KMS-11 (cell line): Measurements from ENCODE around the gene PLXDC2.

Source experiments
- H2AFZ ChIP-seq: fragments of 200-600 bp; sonication (generic); 2 replicates; pipeline ENCODE4 v1.6.1; 2016; ENCODE audit warnings: antibody characterized with exemption, mixed run types, low read depth
- H3K27ac ChIP-seq: fragments of 200-600 bp; sonication (generic); 2 replicates; pipeline ENCODE4 v1.6.1; 2016; ENCODE audit warnings: mild to moderate bottlenecking, mixed run types
- H3K27me3 ChIP-seq: fragments of 200-600 bp; sonication (generic); 2 replicates; pipeline ENCODE4 v1.6.1; 2017; ENCODE audit warnings: mild to moderate bottlenecking, low read depth, mixed run types, moderate library complexity; ENCODE audit not compliant: insufficient read depth
- H3K36me3 ChIP-seq: fragments of 200-600 bp; sonication (generic); 2 replicates; pipeline ENCODE4 v1.6.1; 2017; ENCODE audit warnings: mild to moderate bottlenecking, mixed run types; ENCODE audit not compliant: insufficient read depth
- H3K4me1 ChIP-seq: fragments of 200-600 bp; sonication (generic); 2 replicates; pipeline ENCODE4 v1.6.1; 2016; ENCODE audit warnings: mild to moderate bottlenecking, low read depth, mixed run types; ENCODE audit not compliant: poor library complexity, severe bottlenecking
- H3K4me2 ChIP-seq: fragments of 200-600 bp; sonication (generic); 2 replicates; pipeline ENCODE4 v1.7.0; 2016; ENCODE audit warnings: mild to moderate bottlenecking, mixed run types
- H3K4me3 ChIP-seq: fragments of 200-600 bp; sonication (generic); IDR thresholded peaks from 2 replicates; pipeline ENCODE4 v1.6.1; 2017; ENCODE audit warnings: low read depth, low read length, mixed read lengths; ENCODE audit not compliant: insufficient read depth
- H3K79me2 ChIP-seq: fragments of 200-600 bp; sonication (generic); 2 replicates; pipeline ENCODE4 v1.6.1; 2016; ENCODE audit warnings: low read depth, mixed run types; ENCODE audit not compliant: insufficient read depth
- H3K9ac ChIP-seq: fragments of 200-600 bp; sonication (generic); 2 replicates; pipeline ENCODE4 v1.6.1; 2016; ENCODE audit warnings: mild to moderate bottlenecking, mixed run types
- H4K20me1 ChIP-seq: fragments of 200-600 bp; sonication (generic); 2 replicates; pipeline ENCODE4 v1.6.1; 2016; ENCODE audit warnings: mild to moderate bottlenecking, mixed run types; ENCODE audit not compliant: insufficient read depth
- TF ChIP-seq, protein P1 (sequence below): fragments of 200-600 bp; sonication (generic); conservative IDR thresholded peaks from 2 replicates; pipeline ENCODE4 v1.6.1; 2017; ENCODE audit warnings: low read depth, mild to moderate bottlenecking, antibody characterized with exemption, low read length, moderate library complexity, mixed read lengths

Gene PLXDC2

DNA sequence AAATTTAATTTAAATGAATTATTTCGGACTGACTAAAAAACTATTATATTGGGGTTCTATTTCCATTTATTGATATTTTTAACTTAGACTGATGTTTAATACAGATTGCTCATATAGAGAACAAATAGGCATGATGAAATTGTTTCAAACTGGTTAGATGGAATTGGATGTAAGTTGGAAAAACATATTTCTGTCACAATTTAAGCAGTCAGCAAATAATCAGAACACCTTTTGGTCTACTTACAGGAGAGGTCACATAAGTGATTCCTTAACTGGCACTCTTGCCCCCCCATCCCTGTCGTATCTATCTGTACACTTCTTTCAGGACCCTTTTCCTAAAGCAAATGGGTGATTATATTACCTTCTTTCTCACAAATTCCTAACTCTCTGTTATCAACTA lies 138.4 kb downstream of the PLXDC2 start:
- H3K79me2 ChIP-seq, result no peaks in the 10 kb centered on the region
- H3K36me3 ChIP-seq, result no peaks in the 10 kb centered on the region
- no peak overlapping the region for H2AFZ ChIP-seq
- H4K20me1 ChIP-seq, result no peaks in the 10 kb centered on the region
- no peak overlapping the region for H3K4me3 ChIP-seq
- TF ChIP-seq, protein P1, sequence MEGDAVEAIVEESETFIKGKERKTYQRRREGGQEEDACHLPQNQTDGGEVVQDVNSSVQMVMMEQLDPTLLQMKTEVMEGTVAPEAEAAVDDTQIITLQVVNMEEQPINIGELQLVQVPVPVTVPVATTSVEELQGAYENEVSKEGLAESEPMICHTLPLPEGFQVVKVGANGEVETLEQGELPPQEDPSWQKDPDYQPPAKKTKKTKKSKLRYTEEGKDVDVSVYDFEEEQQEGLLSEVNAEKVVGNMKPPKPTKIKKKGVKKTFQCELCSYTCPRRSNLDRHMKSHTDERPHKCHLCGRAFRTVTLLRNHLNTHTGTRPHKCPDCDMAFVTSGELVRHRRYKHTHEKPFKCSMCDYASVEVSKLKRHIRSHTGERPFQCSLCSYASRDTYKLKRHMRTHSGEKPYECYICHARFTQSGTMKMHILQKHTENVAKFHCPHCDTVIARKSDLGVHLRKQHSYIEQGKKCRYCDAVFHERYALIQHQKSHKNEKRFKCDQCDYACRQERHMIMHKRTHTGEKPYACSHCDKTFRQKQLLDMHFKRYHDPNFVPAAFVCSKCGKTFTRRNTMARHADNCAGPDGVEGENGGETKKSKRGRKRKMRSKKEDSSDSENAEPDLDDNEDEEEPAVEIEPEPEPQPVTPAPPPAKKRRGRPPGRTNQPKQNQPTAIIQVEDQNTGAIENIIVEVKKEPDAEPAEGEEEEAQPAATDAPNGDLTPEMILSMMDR, result no peak
- H3K4me1 ChIP-seq, result peaks cover 10% of the 10 kb centered on the region
- H3K27me3 ChIP-seq, result no peaks in the 10 kb centered on the region
- no peak overlapping the region for H3K4me2 ChIP-seq
- no peak overlapping the region for H3K9ac ChIP-seq
- H3K27ac ChIP-seq, result no peak overlapping the region

DNA sequence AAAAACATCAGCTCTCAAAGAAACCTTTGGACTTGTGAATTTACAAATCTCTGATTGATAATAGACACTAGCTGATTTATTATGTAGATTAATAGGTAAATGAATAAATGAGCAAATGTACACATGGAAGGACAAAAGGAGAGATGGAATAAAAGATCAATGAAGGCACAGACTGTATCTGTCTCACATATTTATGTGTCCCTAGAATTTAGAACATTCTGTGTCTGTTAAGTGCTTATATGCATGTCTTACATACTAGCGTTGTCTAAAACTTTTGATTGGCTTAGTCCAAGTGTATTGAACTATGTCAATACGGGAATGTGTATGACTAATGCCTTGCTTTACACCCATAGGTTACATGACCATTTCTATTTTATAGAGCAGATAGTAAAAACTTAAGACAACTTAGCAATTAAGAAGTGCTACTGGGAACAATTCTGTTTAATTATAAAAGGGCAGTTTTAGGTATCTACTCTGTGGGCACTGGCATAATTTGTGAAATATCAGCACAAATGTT lies 140.3 kb downstream of the PLXDC2 start:
- Histone ChIP-seq H3K79me2 (no peaks in the 10 kb centered on the region), H4K20me1 (no peaks in the 10 kb centered on the region), H2AFZ (no peak overlapping the region), H3K27me3 (no peaks in the 10 kb centered on the region), H3K36me3 (no peaks in the 10 kb centered on the region), H3K27ac (no peak overlapping the region), H3K9ac (no peak overlapping the region), H3K4me2 (no peak overlapping the region), H3K4me3 (no peak overlapping the region), H3K4me1 (peaks cover 10% of the 10 kb centered on the region)
- TF ChIP-seq, protein P1, result no peak

DNA sequence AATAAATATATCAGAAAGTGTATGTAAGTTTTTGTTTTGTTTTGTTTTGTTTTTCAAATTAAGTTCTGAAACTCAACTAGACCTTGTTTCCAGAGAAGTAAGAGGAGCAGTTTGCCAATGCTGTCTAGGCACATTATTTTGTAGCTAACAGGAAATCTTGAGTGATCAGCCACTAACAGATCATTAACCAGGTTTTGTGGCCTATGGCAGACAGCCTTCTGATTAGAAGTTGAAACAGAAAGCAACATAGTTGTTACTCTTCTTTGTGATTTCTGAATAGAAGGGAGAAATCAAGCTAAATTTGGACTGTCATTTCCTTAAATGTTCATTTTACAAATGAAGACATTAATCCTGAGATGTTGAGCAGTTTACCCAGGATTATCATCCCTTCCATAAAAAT lies 142.6 kb downstream of the PLXDC2 start:
- Histone ChIP-seq H3K27me3 (no peaks in the 10 kb centered on the region), H2AFZ (no peak overlapping the region), H3K4me1 (peaks cover 10% of the 10 kb centered on the region), H3K4me2 (no peak overlapping the region), H3K4me3 (no peak overlapping the region), H3K79me2 (no peaks in the 10 kb centered on the region), H3K27ac (no peak overlapping the region), H3K36me3 (no peaks in the 10 kb centered on the region), H4K20me1 (no peaks in the 10 kb centered on the region), H3K9ac (no peak overlapping the region)
- TF ChIP-seq, protein P1, result no peak

DNA sequence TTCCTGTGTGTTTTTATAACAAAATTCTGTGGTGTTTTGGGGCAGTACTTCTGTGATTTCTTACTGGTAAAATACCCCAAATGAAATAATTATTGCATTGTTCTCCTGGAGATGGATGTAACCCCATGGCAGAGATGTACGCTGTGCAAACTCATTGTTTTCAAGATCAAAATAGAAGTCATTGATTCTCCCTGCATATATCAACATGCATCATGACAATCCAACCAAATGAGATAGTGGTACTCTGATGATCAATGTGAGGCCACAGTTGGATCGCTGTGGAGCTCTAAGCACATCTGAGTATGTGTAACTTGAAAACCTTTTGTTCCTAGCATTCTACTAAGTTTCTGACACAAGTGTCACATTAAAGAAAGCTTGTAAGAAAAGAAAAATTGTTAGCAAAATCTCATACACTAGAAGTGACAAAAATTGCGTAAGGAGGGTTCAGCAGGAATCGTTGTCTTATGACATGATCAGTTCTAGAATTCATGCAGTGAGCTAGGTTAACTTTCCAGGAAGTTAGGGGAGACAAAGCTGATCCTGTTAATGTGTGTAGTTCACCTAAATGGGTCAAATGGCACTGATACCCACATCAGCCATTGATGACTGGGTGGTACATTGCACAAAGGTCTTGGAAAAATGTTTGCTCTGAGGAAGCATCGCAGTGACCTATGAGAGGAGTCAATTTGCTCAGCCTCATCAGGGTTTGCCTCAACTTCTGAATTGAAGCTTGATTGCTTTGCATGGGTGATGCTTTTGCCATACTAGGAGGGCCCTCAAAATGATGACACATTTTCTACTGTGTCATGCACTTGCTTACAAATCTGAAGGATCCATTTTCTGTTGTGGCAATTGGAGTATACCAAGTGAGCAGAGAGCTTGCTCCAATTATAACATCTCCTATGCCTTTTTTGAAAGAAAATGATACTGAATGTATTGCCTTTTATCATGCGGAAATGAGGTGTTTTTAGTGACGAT lies 145.1 kb downstream of the PLXDC2 start:
- Histone ChIP-seq H3K4me1 (peaks cover 10% of the 10 kb centered on the region), H3K36me3 (no peaks in the 10 kb centered on the region), H3K4me3 (no peak overlapping the region), H4K20me1 (no peaks in the 10 kb centered on the region), H2AFZ (no peak overlapping the region), H3K4me2 (no peak overlapping the region), H3K27ac (no peak overlapping the region), H3K9ac (no peak overlapping the region), H3K79me2 (no peaks in the 10 kb centered on the region), H3K27me3 (no peaks in the 10 kb centered on the region)
- TF ChIP-seq, protein P1, result no peak
